ENCODE results near the gene AZIN2. TPM values are rescaled to one million over a fixed set of nuclear protein-coding genes. Genes with fewer than 3 reads are reported as not detected.
A peak's percentile ranks its signal among the peaks of the same experiment; 100 is the strongest.

Gene AZIN2
- total and polyA plus RNA-seq, 9 of the 15 experiments (the other 6 are each of a cell fraction or from before 2014, with no cell fraction given): 0.06 to 0.91 (median 0.42) TPM; not detected in 2

GRCh38 chr1:33119532-33120217 lies 38.7 kb downstream of the AZIN2 start:
- no peaks in the 10 kb centered on the region for H3K9me3 ChIP-seq (replicated peaks; ENCODE audit: control insufficient read depth, insufficient read depth, low read depth, low read length)
- ATAC-seq (peak; percentile 75), FAIRE-seq (no peak), DNase-seq (ENCODE audit: extremely low read depth in 1 of 4, low spot score in 3 of 4) (no peak)
- H3K4me1 ChIP-seq (replicated peaks in 1 of 2; ENCODE audit: control insufficient read depth in 2 of 2, insufficient read depth in 2 of 2, low read length in 2 of 2): peaks cover 0 to 5% of the 10 kb centered on the region in 2 experiments; a peak in 1 of 5 replicates
- H3K27ac ChIP-seq (ENCODE audit: extremely low read depth, low read depth, low read length): no peak overlapping the region
- H3K27me3 ChIP-seq (ENCODE audit: control insufficient read depth in 2 of 2, insufficient read depth in 2 of 2, low read length in 2 of 2): peaks cover 26 to 54% of the 10 kb centered on the region in 2 experiments; a peak in 4 of 5 replicates
- H4K20me1 ChIP-seq (replicated peaks; ENCODE audit: control insufficient read depth, insufficient read depth, low read length): no peaks in the 10 kb centered on the region; the same call in 1 of the 2 replicates
- no peak overlapping the region for H3K4me3 ChIP-seq
- in situ Hi-C loops (cut with MboI) (no loop called here), intact Hi-C loops (cut with micrococcal nuclease) (no loop called here)
- POLR2A ChIA-PET: no interaction called here
- H3K9me1 ChIP-seq (ENCODE audit: control insufficient read depth, insufficient read depth, low read length): no peaks in the 10 kb centered on the region
- no TSS peak for BruUV-seq (replicated peaks)
- no peak overlapping the region for H3K4me2 ChIP-seq (ENCODE audit: insufficient read depth, low read length)
- CTCF ChIA-PET (ENCODE audit: low intra/inter-chr PET ratio): interaction anchor here (0.6 kb wide), 1 partner anchor 41 kb away, joined by 4 read pairs; no protein-coding TSS in a partner anchor
- whole genome bisulfite sequencing (ENCODE audit: insufficient coverage, low coverage, missing lambda C conversion rate): under 1% methylated on average over 16 of the region's 16 CpGs
- H3K36me3 ChIP-seq (ENCODE audit: control insufficient read depth, insufficient read depth, low read length): no peaks in the 10 kb centered on the region
- no peaks in the 10 kb centered on the region for H3K79me2 ChIP-seq (ENCODE audit: control insufficient read depth, insufficient read depth, low read length)
- H3K9ac ChIP-seq (ENCODE audit: insufficient read depth in 1 of 2, low read depth in 2 of 2, low read length in 2 of 2): peak overlapping the region in 1 of 2 experiments; percentile 4; a peak in 1 of 4 replicates
- H2AFZ ChIP-seq (ENCODE audit: low read depth, low read length): no peak overlapping the region
- TF ChIP-seq CREB3L1 (IDR thresholded peaks at IDR 0.05; ENCODE audit: borderline replicate concordance, low read depth) (no peak), CBX5 (IDR thresholded peaks at IDR 0.05; ENCODE audit: borderline replicate concordance, low read depth) (no peak), CEBPG (CRISPR knock-in tag; IDR thresholded peaks at IDR 0.05) (no peak), CEBPG (tag; conservative IDR thresholded peaks at IDR 0.05 in 1 of 2, IDR thresholded peaks at IDR 0.05 in 1 of 2) (0 out of 4 replicates have a peak, but pooled peaks of 1 of the 2 experiments have one; percentile 24), POLR3G (IDR thresholded peaks at IDR 0.05; ENCODE audit: extremely low read depth, insufficient read length, insufficient replicate concordance) (no peak), TBL1XR1 (IDR thresholded peaks at IDR 0.05; ENCODE audit: low read length in 2 of 2) (no peak), NONO (IDR thresholded peaks at IDR 0.05; ENCODE audit: low read depth in 2 of 2, low read length in 1 of 2) (no peak), ATF2 (CRISPR knock-in tag; IDR thresholded peaks at IDR 0.05) (no peak), FOXP1 (CRISPR knock-in tag; IDR thresholded peaks at IDR 0.05) (no peak), MXD1 (CRISPR knock-in tag; IDR thresholded peaks at IDR 0.05; ENCODE audit: borderline replicate concordance, poor library complexity, severe bottlenecking) (no peak)
- TF ChIP-seq, protein P1, sequence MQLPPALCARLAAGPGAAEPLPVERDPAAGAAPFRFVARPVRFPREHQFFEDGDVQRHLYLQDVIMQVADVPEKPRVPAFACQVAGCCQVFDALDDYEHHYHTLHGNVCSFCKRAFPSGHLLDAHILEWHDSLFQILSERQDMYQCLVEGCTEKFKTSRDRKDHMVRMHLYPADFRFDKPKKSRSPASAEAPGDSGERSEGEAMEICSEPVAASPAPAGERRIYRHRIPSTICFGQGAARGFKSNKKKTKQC (CRISPR knock-in tag; IDR thresholded peaks at IDR 0.05): no peak
- TF ChIP-seq, protein P2, sequence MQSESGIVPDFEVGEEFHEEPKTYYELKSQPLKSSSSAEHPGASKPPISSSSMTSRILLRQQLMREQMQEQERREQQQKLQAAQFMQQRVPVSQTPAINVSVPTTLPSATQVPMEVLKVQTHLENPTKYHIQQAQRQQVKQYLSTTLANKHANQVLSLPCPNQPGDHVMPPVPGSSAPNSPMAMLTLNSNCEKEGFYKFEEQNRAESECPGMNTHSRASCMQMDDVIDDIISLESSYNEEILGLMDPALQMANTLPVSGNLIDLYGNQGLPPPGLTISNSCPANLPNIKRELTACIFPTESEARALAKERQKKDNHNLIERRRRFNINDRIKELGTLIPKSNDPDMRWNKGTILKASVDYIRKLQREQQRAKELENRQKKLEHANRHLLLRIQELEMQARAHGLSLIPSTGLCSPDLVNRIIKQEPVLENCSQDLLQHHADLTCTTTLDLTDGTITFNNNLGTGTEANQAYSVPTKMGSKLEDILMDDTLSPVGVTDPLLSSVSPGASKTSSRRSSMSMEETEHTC (IDR thresholded peaks at IDR 0.05): no peak

All from K562 (cell line).